ENCODE measurements around the gene NTN5. TPM values are rescaled to one million over a fixed set of nuclear protein-coding genes. Genes with fewer than 3 reads are reported as not detected.

The NTN5 gene
- total and polyA plus RNA-seq, 2 of the 4 experiments (the other 2 are of a cell fraction), result 0.19 TPM; not detected in 1

GRCh38 chr19:48618916-48619691, 53.7 kb downstream of the NTN5 start, which contains the start of the genes RPL18 and SPHK2 (continued):
- TF ChIP-seq POLR2A (IDR thresholded peaks at IDR 0.05; ENCODE audit: low read depth, low read length), result peak; percentile 99
- TF ChIP-seq CHD1 (IDR thresholded peaks at IDR 0.05; ENCODE audit: low read depth, low read length), result no peak
- peak; percentile 43; the same call in 1 of the 2 replicates for TF ChIP-seq NFE2L2 (IDR thresholded peaks at IDR 0.05; ENCODE audit: low read depth, low read length)

- DNase-seq, result no peak
- H2AK9ac ChIP-seq (replicated peaks; ENCODE audit: low read depth, low read length, poor library complexity), result peak overlapping the region; percentile 96
- H2AFZ ChIP-seq (replicated peaks; ENCODE audit: low read length, poor library complexity), result peak overlapping the region; percentile 94
- H2BK15ac ChIP-seq (ENCODE audit: low read depth, low read length), result no peak overlapping the region
- peak overlapping the region; percentile 17 for H4K5ac ChIP-seq (ENCODE audit: low read depth, low read length)
- TF ChIP-seq CTCF (conservative IDR thresholded peaks at IDR 0.05; ENCODE audit: low read depth, low read length) (no peak), BHLHE40 (IDR thresholded peaks at IDR 0.05; ENCODE audit: low read depth, low read length) (no peak), CHD1 (IDR thresholded peaks at IDR 0.05; ENCODE audit: low read depth, low read length) (0 out of 2 replicates have a peak, but pooled peaks have one; percentile 38), FOS (IDR thresholded peaks at IDR 0.05; ENCODE audit: low read depth, low read length) (no peak), USF2 (IDR thresholded peaks at IDR 0.05; ENCODE audit: low read depth, low read length) (no peak), MXI1 (IDR thresholded peaks at IDR 0.05; ENCODE audit: borderline replicate concordance, low read depth, low read length) (0 out of 2 replicates have a peak, but pooled peaks have one; percentile 27), ELK1 (IDR thresholded peaks at IDR 0.05; ENCODE audit: borderline replicate concordance, low read depth, low read length) (no peak)
- TSS peak; percentile 89 for BruUV-seq (replicated peaks)
- H3K4ac ChIP-seq (ENCODE audit: low read depth, low read length), result peak overlapping the region; percentile 85
- ChIA-PET POLR2A (ENCODE audit: unreplicated experiment) (interaction anchor here (0.9 kb wide), 1 partner anchor 12 kb away, joined by 4 read pairs; no protein-coding TSS in a partner anchor), CTCF (no interaction called here)
- H4K91ac ChIP-seq (ENCODE audit: insufficient read depth, low read depth, low read length), result peak overlapping the region; percentile 72
- H2BK20ac ChIP-seq (ENCODE audit: low read depth, low read length), result no peak overlapping the region
- H3K9me3 ChIP-seq (ENCODE audit: control insufficient read depth, insufficient read depth, low read length), result no peaks in the 10 kb centered on the region
- H3K4me1 ChIP-seq (ENCODE audit: control insufficient read depth, insufficient read depth, low read length), result peaks cover 11% of the 10 kb centered on the region
- peaks cover 28% of the 10 kb centered on the region for H3K36me3 ChIP-seq (ENCODE audit: control insufficient read depth, insufficient read depth, low read length)
- peak overlapping the region; percentile 88 for H3K23ac ChIP-seq (ENCODE audit: low read depth, low read length)
- H3K4me3 ChIP-seq (ENCODE audit: insufficient read depth, low read depth, low read length), result peak overlapping the region; percentile 82
- H3K9ac ChIP-seq (ENCODE audit: low read depth, low read length), result peak overlapping the region; percentile 99
- H2AK5ac ChIP-seq (ENCODE audit: low read depth, low read length), result peak overlapping the region; percentile 90
- peak overlapping the region; percentile 97 for H3K4me2 ChIP-seq (ENCODE audit: low read depth, low read length)
- intact Hi-C loops (cut with micrococcal nuclease), result no loop called here
- peak overlapping the region; percentile 95 for H3K14ac ChIP-seq (replicated peaks; ENCODE audit: low read depth, low read length)
- H3K27me3 ChIP-seq (ENCODE audit: control insufficient read depth, insufficient read depth, low read length), result no peaks in the 10 kb centered on the region
- in situ Hi-C loops (cut with MboI; ENCODE audit: low sequenced_read_pairs), result no loop called here
- H2BK5ac ChIP-seq (ENCODE audit: low read depth, low read length, poor library complexity, severe bottlenecking), result peak overlapping the region; percentile 86
- H3K79me1 ChIP-seq (ENCODE audit: low read depth in 1 of 2, low read length in 2 of 2), result peaks cover 16 to 55% of the 10 kb centered on the region in 2 experiments; a peak in 3 of 4 replicates
- peak overlapping the region; percentile 76 for H3K27ac ChIP-seq (ENCODE audit: insufficient read depth, low read length)
- no peak overlapping the region for H3K18ac ChIP-seq (ENCODE audit: low read depth, low read length)
- no peak overlapping the region; the same call in 1 of the 2 replicates for H2BK120ac ChIP-seq (ENCODE audit: low read depth, low read length)
- H4K8ac ChIP-seq (ENCODE audit: low read depth in 2 of 2, low read length in 2 of 2), result peak overlapping the region; percentile 52 to 79
- peaks cover 53% of the 10 kb centered on the region for H4K20me1 ChIP-seq (ENCODE audit: insufficient read depth, low read length)
- ATAC-seq (ENCODE audit: low read depth), result no peak
- H3K56ac ChIP-seq (ENCODE audit: extremely low read depth, insufficient read depth, low read length), result peak overlapping the region; percentile 78
- 0% methylated on average over 7 of the region's 18 CpGs; no CpG with 5 or more reads in 1 of the 2 experiments for WGBS, 2 experiments (ENCODE audit: extremely low coverage in 2 of 2, insufficient read length in 1 of 2)
- H3K9me1 ChIP-seq (ENCODE audit: insufficient read depth, low read length), result peaks cover 4% of the 10 kb centered on the region
- dilution Hi-C loops (cut with HindIII; ENCODE audit: low sequenced_read_pairs, unreplicated experiment), result no loop called here
Measured at GRCh38 chr19:48618278-48618915, 54.4 kb downstream of the NTN5 start.

All from IMR-90 (cell line).